Liver (tissue), 3 donors: ENCODE data around the gene SRSF9.

Experiments
- ATF3 ChIP-seq: IDR thresholded peaks from 2 replicates; pipeline ENCODE4 v1.6.1; 2016; ENCODE audit warnings: antibody characterized with exemption
- CTCF ChIP-seq: fragments of 150-350 bp; IDR thresholded peaks from 2 replicates; pipeline ENCODE4 v1.5.1; 2017; ENCODE audit warnings: improper control_type of control experiment, low read depth, low read length; ENCODE audit not compliant: missing input control
- EGR1 ChIP-seq, 2 donors: IDR thresholded peaks; 2 replicates each; pipeline ENCODE4 v1.6.1; 2016 to 2018; ENCODE audit warnings: antibody characterized with exemption in 2 of 2, low read depth in 2 of 2
- JUND ChIP-seq, 2 donors: IDR thresholded peaks; 2 replicates each; pipeline ENCODE4 v1.6.1; 2016; ENCODE audit warnings: antibody characterized with exemption in 2 of 2
- MAX ChIP-seq: IDR thresholded peaks from 2 replicates; pipeline ENCODE4 v1.6.1; 2016; ENCODE audit warnings: antibody characterized with exemption
- NR2F2 ChIP-seq: IDR thresholded peaks from 2 replicates; pipeline ENCODE4 v1.6.1; 2016; ENCODE audit warnings: antibody characterized with exemption
- RAD21 ChIP-seq, 2 donors: IDR thresholded peaks; 2 replicates each; pipeline ENCODE4 v1.6.1; 2016; ENCODE audit warnings: antibody characterized with exemption in 2 of 2, mild to moderate bottlenecking in 2 of 2
- REST ChIP-seq: IDR thresholded peaks from 2 replicates; pipeline ENCODE4 v1.6.1; 2016; ENCODE audit warnings: antibody characterized with exemption, mild to moderate bottlenecking
- RXRA ChIP-seq, 2 donors: IDR thresholded peaks; 2 replicates each; pipeline ENCODE4 v1.6.1; 2017 to 2018; ENCODE audit warnings: antibody characterized with exemption in 2 of 2, mild to moderate bottlenecking in 1 of 2
- SP1 ChIP-seq: IDR thresholded peaks from 2 replicates; pipeline ENCODE4 v1.6.1; 2018; ENCODE audit warnings: antibody characterized with exemption, mild to moderate bottlenecking
- TAF1 ChIP-seq: conservative IDR thresholded peaks from 2 replicates; pipeline ENCODE4 v1.6.1; 2016; ENCODE audit warnings: antibody characterized with exemption, mild to moderate bottlenecking
- YY1 ChIP-seq: IDR thresholded peaks from 2 replicates; pipeline ENCODE4 v1.6.1; 2016; ENCODE audit warnings: antibody characterized with exemption, mild to moderate bottlenecking
- ZBTB33 ChIP-seq: IDR thresholded peaks from 2 replicates; pipeline ENCODE4 v1.6.1; 2016; ENCODE audit warnings: antibody characterized with exemption
- donor health status: healthy.
- donor health status: healthy.

GRCh38 chr12:120483621-120484020 is 14.1 kb upstream of the SRSF9 start:
- TF ChIP-seq CTCF (no peak), JUND (IDR thresholded peaks at IDR 0.05) (no peak), MAX (no peak), TAF1 (no peak), ATF3 (no peak), YY1 (no peak), NR2F2 (no peak), RXRA (IDR thresholded peaks at IDR 0.05) (no peak), RAD21 (IDR thresholded peaks at IDR 0.05) (no peak), EGR1 (IDR thresholded peaks at IDR 0.05; ENCODE audit: low read depth in 2 of 2) (no peak), ZBTB33 (no peak), REST (no peak), SP1 (no peak)
